ENCODE data around the gene PTRH1.

PTRH1 gene

GRCh38 chr9:127749090-127749787 lies 33.8 kb upstream of the PTRH1 start:
- no peak for TF ChIP-seq CTCF (IDR thresholded peaks at IDR 0.05; ENCODE audit: insufficient read depth, low read depth, low read length, missing control alignments)

GRCh38 chr9:127746959-127747569 lies 31.6 kb upstream of the PTRH1 start:
- no peak for DNase-seq (ENCODE audit: low read depth)
- no peak overlapping the region for H3K4me3 ChIP-seq (ENCODE audit: low read depth, low read length)
- TF ChIP-seq CTCF (IDR thresholded peaks at IDR 0.05; ENCODE audit: insufficient read depth, low read depth, low read length, missing control alignments), result no peak

More at GRCh38 chr9:127749090-127749787, 33.8 kb upstream of the PTRH1 start:
- H3K4me3 ChIP-seq (ENCODE audit: low read depth, low read length), result no peak overlapping the region
- no peak for DNase-seq (ENCODE audit: low read depth)

- no peak for TF ChIP-seq CTCF (IDR thresholded peaks at IDR 0.05; ENCODE audit: insufficient read depth, low read depth, low read length, missing control alignments)
- DNase-seq (ENCODE audit: low read depth), result no peak
- H3K4me3 ChIP-seq (ENCODE audit: low read depth, low read length), result no peak overlapping the region
Observed at GRCh38 chr9:127744398-127745110, 29.1 kb upstream of the PTRH1 start.

GRCh38 chr9:127742435-127743088 lies 27.1 kb upstream of the PTRH1 start:
- DNase-seq (ENCODE audit: low read depth), result no peak
- no peak overlapping the region for H3K4me3 ChIP-seq (ENCODE audit: low read depth, low read length)
- TF ChIP-seq CTCF (IDR thresholded peaks at IDR 0.05; ENCODE audit: insufficient read depth, low read depth, low read length, missing control alignments), result no peak

- DNase-seq (ENCODE audit: low read depth), result no peak
- no peak overlapping the region for H3K4me3 ChIP-seq (ENCODE audit: low read depth, low read length)
- no peak for TF ChIP-seq CTCF (IDR thresholded peaks at IDR 0.05; ENCODE audit: insufficient read depth, low read depth, low read length, missing control alignments)
Observed at GRCh38 chr9:127741831-127742434, 26.5 kb upstream of the PTRH1 start.

- no peak for TF ChIP-seq CTCF (IDR thresholded peaks at IDR 0.05; ENCODE audit: insufficient read depth, low read depth, low read length, missing control alignments)
- DNase-seq (ENCODE audit: low read depth), result no peak
- no peak overlapping the region for H3K4me3 ChIP-seq (ENCODE audit: low read depth, low read length)
Observed at GRCh38 chr9:127739614-127740330, 24.3 kb upstream of the PTRH1 start.

Measured in GM12865 (cell line).